NCI-H2029 treated with DMSO at 0.1 percent for 48 hours (cell line): ENCODE data around the gene PAPLN.
"Not testable (repeated sequence)": the region's sequence is repeated elsewhere in the genome, so short reads cannot be mapped to it uniquely, and the experiment has no call there.

Source experiments
- DNase-seq: peaks from one replicate; lab custom pipeline; 2025; lab: John Stamatoyannopoulos, UW

PAPLN gene

GRCh38 chr14:73289729-73290128 is 52.4 kb downstream of the PAPLN start:
- DNase-seq = no peak

GRCh38 chr14:73290279-73290678 is 53.0 kb downstream of the PAPLN start:
- DNase-seq = no peak

- DNase-seq = no peak
These were observed 56.8 kb downstream of the PAPLN start for GRCh38 chr14:73293782-73294781.

- no peak for DNase-seq
These were observed 58.0 kb downstream of the PAPLN start for GRCh38 chr14:73295198-73295796.

- no peak for DNase-seq
These were observed 68.2 kb downstream of the PAPLN start for GRCh38 chr14:73305499-73305898.

GRCh38 chr14:73307261-73307660 is 70.0 kb downstream of the PAPLN start:
- DNase-seq = no peak

- not testable (repeated sequence) for DNase-seq
These were observed 71.9 kb downstream of the PAPLN start for GRCh38 chr14:73309207-73309606.

- DNase-seq = no peak
These were observed 74.4 kb downstream of the PAPLN start for GRCh38 chr14:73311708-73312030.

- no peak for DNase-seq
These were observed 75.4 kb downstream of the PAPLN start for GRCh38 chr14:73312687-73313086.

- no peak for DNase-seq
These were observed 75.8 kb downstream of the PAPLN start for GRCh38 chr14:73313151-73313550.

GRCh38 chr14:73323896-73324399 is 86.6 kb downstream of the PAPLN start:
- no peak for DNase-seq
